ENCODE results near the gene RYR1.

RYR1 gene

DNA sequence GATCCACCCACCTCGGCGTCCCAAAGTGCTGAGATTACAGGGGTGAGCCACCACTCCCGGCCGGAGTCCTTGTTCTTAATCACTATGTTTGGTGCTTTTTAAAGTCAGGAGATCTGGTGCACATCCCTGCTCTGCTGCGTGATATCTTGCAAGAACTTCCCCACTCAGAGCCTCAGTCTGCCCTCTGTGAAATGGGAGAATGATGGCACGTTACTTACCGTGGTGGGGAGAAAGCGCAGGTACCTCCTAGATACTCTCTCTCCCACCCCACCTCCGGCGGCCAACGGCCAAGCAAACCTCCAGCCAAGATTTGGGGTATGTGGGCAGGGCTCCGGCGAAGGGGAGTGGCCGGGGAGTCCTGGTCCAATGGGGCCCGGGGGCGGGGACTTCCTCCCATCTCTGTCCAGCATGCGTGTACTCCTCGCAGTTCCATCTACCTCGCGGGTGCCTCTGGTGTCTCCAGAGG, at the start of gene RYR1:
RYR1 (plus strand) TSS at position 424 of the 466 bp plus-strand sequence. CDS start 139 bp downstream, outside the sequence.
- TF ChIP-seq, protein P1, sequence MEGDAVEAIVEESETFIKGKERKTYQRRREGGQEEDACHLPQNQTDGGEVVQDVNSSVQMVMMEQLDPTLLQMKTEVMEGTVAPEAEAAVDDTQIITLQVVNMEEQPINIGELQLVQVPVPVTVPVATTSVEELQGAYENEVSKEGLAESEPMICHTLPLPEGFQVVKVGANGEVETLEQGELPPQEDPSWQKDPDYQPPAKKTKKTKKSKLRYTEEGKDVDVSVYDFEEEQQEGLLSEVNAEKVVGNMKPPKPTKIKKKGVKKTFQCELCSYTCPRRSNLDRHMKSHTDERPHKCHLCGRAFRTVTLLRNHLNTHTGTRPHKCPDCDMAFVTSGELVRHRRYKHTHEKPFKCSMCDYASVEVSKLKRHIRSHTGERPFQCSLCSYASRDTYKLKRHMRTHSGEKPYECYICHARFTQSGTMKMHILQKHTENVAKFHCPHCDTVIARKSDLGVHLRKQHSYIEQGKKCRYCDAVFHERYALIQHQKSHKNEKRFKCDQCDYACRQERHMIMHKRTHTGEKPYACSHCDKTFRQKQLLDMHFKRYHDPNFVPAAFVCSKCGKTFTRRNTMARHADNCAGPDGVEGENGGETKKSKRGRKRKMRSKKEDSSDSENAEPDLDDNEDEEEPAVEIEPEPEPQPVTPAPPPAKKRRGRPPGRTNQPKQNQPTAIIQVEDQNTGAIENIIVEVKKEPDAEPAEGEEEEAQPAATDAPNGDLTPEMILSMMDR (conservative IDR thresholded peaks at IDR 0.05; ENCODE audit: low read length) = no peak
- H3K4me3 ChIP-seq (ENCODE audit: low read length) = no peak within 1 kb of the TSS
- no peak for DNase-seq (ENCODE audit: low read depth)

DNA sequence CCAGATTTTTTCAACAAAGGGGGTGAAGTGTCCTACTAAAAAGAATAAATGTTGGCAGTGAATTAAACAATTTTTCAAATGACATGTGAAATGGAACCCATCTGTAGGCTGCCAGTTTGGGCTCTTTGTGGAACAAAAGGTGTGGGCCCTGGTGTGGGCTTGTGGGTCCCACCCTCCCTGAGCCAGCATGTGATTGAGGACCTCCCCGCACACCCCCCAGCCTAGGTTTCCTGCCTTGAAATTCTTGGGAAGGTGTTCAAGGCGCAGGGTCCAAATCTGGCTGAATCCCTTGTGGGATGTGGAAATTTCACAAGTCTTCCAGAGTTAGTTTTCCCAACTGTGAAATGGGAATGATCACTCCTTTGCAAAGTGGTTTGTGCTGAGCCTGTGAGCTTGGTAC, 49.7 kb upstream of the RYR1 start:
- TF ChIP-seq, protein P1 (conservative IDR thresholded peaks at IDR 0.05; ENCODE audit: low read length) = no peak
- no peak overlapping the region for H3K4me3 ChIP-seq (ENCODE audit: low read length)
- DNase-seq (ENCODE audit: low read depth) = no peak

- TF ChIP-seq, protein P1 (conservative IDR thresholded peaks at IDR 0.05; ENCODE audit: low read length) = peak; percentile 50
- no peak for DNase-seq (ENCODE audit: low read depth)
- H3K4me3 ChIP-seq (ENCODE audit: low read length) = no peak overlapping the region
These were observed 49.1 kb upstream of the RYR1 start for GRCh38 chr19:38384209-38385027.

- no peak for DNase-seq (ENCODE audit: low read depth)
- H3K4me3 ChIP-seq (ENCODE audit: low read length) = no peak overlapping the region
- TF ChIP-seq, protein P1 (conservative IDR thresholded peaks at IDR 0.05; ENCODE audit: low read length) = no peak
These were observed 48.3 kb upstream of the RYR1 start for GRCh38 chr19:38385057-38385803.

DNA sequence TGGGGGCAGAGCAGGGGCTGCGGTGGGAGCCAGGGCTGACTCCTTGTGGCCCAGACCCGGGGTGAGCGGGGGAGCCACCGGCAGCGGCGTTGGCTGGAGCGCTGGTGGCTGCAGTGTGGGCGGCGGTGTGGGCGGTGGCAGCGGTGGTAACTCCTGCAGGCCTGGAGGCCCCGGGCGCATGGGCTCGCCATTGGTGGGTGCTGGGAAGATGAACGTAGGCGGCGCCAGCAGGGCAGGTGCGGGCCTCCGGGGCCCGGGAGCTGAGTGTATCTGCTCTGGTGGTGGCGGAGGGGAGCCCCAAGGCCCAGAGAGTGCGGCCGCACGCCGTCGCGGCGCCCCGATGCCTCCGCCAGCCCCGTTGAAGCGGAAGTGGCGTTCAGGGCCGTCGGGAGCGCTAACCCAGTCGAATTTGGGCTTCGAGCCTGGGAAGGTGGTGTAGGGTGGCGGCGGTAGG, 47.7 kb upstream of the RYR1 start:
- no peak for DNase-seq (ENCODE audit: low read depth)
- no peak overlapping the region for H3K4me3 ChIP-seq (ENCODE audit: low read length)
- TF ChIP-seq, protein P1 (conservative IDR thresholded peaks at IDR 0.05; ENCODE audit: low read length) = no peak

DNA sequence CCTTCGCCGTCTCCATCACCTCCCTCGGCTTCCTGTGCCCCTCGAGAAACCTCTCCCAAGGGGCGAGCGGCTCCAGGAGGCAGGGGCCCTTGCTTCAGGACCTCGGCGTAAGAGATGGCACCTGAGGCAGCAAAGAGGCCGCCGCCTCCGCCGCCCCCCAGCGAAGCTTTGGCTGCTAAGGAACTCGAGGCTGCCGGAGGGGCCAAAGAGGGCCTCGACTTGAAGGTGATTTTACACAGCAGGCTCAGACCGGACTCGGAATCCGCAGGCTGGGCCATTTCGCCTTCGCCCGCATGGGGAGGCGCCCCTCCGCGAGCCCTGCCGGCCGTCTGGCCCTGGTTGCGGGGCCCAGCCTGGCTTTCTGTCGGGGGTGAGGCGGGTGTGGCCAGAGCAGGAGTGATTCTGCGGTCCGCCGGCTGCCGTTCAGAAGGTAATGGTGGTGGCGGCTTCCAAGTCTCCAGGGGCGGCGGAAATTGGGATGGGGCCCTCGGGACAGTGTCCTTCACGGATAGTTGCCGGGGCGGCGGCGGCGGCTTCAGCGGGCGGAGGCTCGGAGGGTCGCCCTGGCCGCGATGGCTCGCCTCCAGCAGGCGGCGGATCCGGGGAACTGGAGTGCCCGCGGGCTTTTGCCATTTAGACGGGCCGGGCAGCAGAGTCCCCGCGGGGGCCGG, 47.1 kb upstream of the RYR1 start:
- no peak for DNase-seq (ENCODE audit: low read depth)
- TF ChIP-seq, protein P1 (conservative IDR thresholded peaks at IDR 0.05; ENCODE audit: low read length) = no peak
- no peak overlapping the region for H3K4me3 ChIP-seq (ENCODE audit: low read length)
